GM12878 (cell line): ENCODE data around the gene CSTA. TPM values are rescaled to one million over a fixed set of nuclear protein-coding genes. Genes with fewer than 3 reads are reported as not detected.

Experiments used
- ATAC-seq: fragments of 200-7000 bp; cut with Tn5 transposase; 3 replicates; pipeline ENCODE4 v1.9.1; 2020; ENCODE audit warnings: mild to moderate bottlenecking, moderate library complexity
- BruUV-seq: library from RNA; stranded (reverse); fragments of 400-500 nt; replicated peaks from 2 replicates; lab custom pipeline; 2021; lab: Mats Ljungman, UMichigan
- CTCF ChIA-PET: fragments of 300-600 bp; sonication (Branson Sonifier 250); formaldehyde crosslinking; extraction: SDS; loops from one replicate; lab custom pipeline; 2021; ENCODE audit warnings: inconsistent platforms; lab: Yijun Ruan, JAX
- POLR2A ChIA-PET: fragments of 350-600 bp; formaldehyde crosslinking; extraction: SDS; loops from one replicate; lab custom pipeline; 2021; ENCODE audit warnings: inconsistent platforms; lab: Charles Lee
- RAD21 ChIA-PET: fragments of 300-600 bp; sonication (Branson Sonifier 250); formaldehyde crosslinking; loops from one replicate; lab custom pipeline; 2023; ENCODE audit warnings: antibody characterized with exemption; ENCODE audit not compliant: unreplicated experiment; lab: Charles Lee
- SMC1A ChIA-PET: fragments of 300-600 bp; sonication (Branson Sonifier 250); formaldehyde crosslinking; loops from one replicate; lab custom pipeline; 2023; ENCODE audit not compliant: unreplicated experiment, uncharacterized antibody; lab: Charles Lee
- DNase-seq: peaks from one replicate; pipeline ENCODE4 v3.0.0-alpha.2; 2011; ENCODE audit warnings: low read depth, low spot score
- FAIRE-seq: peaks from 3 replicates; lab custom pipeline; 2011; peaks lifted over from hg19 to GRCh38; lab: Jason Lieb, UNC
- H2AFZ ChIP-seq: 2 replicates; pipeline ENCODE4 v1.6.0; 2011; ENCODE audit warnings: low read depth, low read length, control low read depth; ENCODE audit not compliant: control insufficient read depth
- H3K27ac ChIP-seq: 2 replicates; pipeline ENCODE4 v1.5.1; 2011; ENCODE audit warnings: control low read depth; ENCODE audit not compliant: control insufficient read depth, insufficient read depth
- H3K27me3 ChIP-seq, 2 experiments: replicated peaks in 1 of 2; 2 replicates each; pipeline versions ENCODE4 v1.6.0 to v1.6.1; 2011; ENCODE audit warnings: low read length in 1 of 2; ENCODE audit not compliant: control insufficient read depth in 2 of 2, insufficient read depth in 2 of 2
- H3K36me3 ChIP-seq, 2 experiments: 2 replicates each; pipeline ENCODE4 v1.5.1; 2011; ENCODE audit warnings: low read length in 1 of 2; ENCODE audit not compliant: control insufficient read depth in 2 of 2, insufficient read depth in 2 of 2
- H3K4me1 ChIP-seq: 2 replicates; pipeline ENCODE4 v1.6.1; 2011; ENCODE audit warnings: mild to moderate bottlenecking, low read length, moderate library complexity, mixed read lengths; ENCODE audit not compliant: control insufficient read depth, insufficient read depth
- H3K4me2 ChIP-seq: 2 replicates; pipeline ENCODE4 v1.6.0; 2011; ENCODE audit warnings: control low read depth; ENCODE audit not compliant: control insufficient read depth, insufficient read depth
- H3K4me3 ChIP-seq: fragments of 200-600 bp; sonication (generic); 2 replicates; pipeline ENCODE4 v1.5.1; 2016
- H3K79me2 ChIP-seq: 2 replicates; pipeline ENCODE4 v1.6.0; 2011; ENCODE audit warnings: low read length; ENCODE audit not compliant: control insufficient read depth, insufficient read depth
- H3K9ac ChIP-seq: 2 replicates; pipeline ENCODE4 v1.8.0; 2011; ENCODE audit warnings: low read length, control low read depth, mixed read lengths; ENCODE audit not compliant: control insufficient read depth, insufficient read depth
- H3K9me3 ChIP-seq: replicated peaks from 3 replicates; pipeline ENCODE4 v1.5.1; 2011; ENCODE audit warnings: mild to moderate bottlenecking, low read length; ENCODE audit not compliant: control insufficient read depth, insufficient read depth
- H4K20me1 ChIP-seq: 2 replicates; pipeline ENCODE4 v1.6.0; 2011; ENCODE audit not compliant: control insufficient read depth, insufficient read depth
- BRCA1 ChIP-seq: IDR thresholded peaks from 2 replicates; pipeline ENCODE4 v1.6.1; 2011; ENCODE audit warnings: low read depth, low read length, improper control_type of control experiment
- GATAD2B ChIP-seq: fragments of 450-650 bp; conservative IDR thresholded peaks from 2 replicates; pipeline ENCODE4 v1.6.1; 2017; ENCODE audit warnings: low read depth, mild to moderate bottlenecking, moderate library complexity
- NFXL1 ChIP-seq: fragments of 450-650 bp; IDR thresholded peaks from 2 replicates; pipeline ENCODE4 v1.6.1; 2017; ENCODE audit warnings: antibody characterized with exemption, mild to moderate bottlenecking, borderline replicate concordance
- PRDM15 ChIP-seq: fragments of 450-650 bp; formaldehyde crosslinking; IDR thresholded peaks from 2 replicates; pipeline ENCODE4 v1.4.0; 2020; ENCODE audit warnings: mild to moderate bottlenecking, moderate library complexity
- RUNX3 ChIP-seq: IDR thresholded peaks from 2 replicates; pipeline ENCODE4 v1.6.1; 2012; ENCODE audit warnings: low read length, inconsistent platforms
- SMARCA5 ChIP-seq: fragments of 450-650 bp; IDR thresholded peaks from 2 replicates; pipeline ENCODE4 v1.6.1; 2017; ENCODE audit warnings: mild to moderate bottlenecking
- SP1 ChIP-seq: IDR thresholded peaks from one replicate; pipeline ENCODE4 v1.6.1; 2011; ENCODE audit warnings: low read depth, low read length
- WGBS: methylation state at CpG from one replicate; pipeline ENCODE4 v1.1.6; 2016; ENCODE audit warnings: low lambda C conversion rate; ENCODE audit not compliant: insufficient replicate concordance, insufficient coverage; ENCODE audit errors: missing lambda C conversion rate; 5-methylcytosine and 5-hydroxymethylcytosine counted together
- in situ Hi-C: fragments of 300-500 bp; cut with MboI; formaldehyde crosslinking; loops from 9 replicates; pipeline ENCODE4 v1.14.3; 2018; ENCODE audit warnings: mixed read lengths
- intact Hi-C: fragments of 100-400 bp; cut with micrococcal nuclease; formaldehyde crosslinking; loops from one replicate; pipeline ENCODE4 v1.14.2; 2022; ENCODE audit not compliant: unreplicated experiment
- polyA plus RNA-seq, 11 experiments: library from polyadenylated mRNA; depleted of rRNA in 4 of 11; unstranded in 6 of 11; stranded (reverse) in 5 of 11; fragments of >200 nt; fragmentation: Nextera tagmentation in 4 of 11; fragmentation: Illumina TruSeq in 1 of 11; extraction: Ambion mirVana in 4 of 11; extraction: Trizol in 1 of 11; gene quantifications; 1 replicate in 1 of 11; 2 replicates in 10 of 11; pipeline versions ENCODE4 v1.2.1 to v1.2.3, GENCODE V29; 2011 to 2016; ENCODE audit warnings: inconsistent platforms in 2 of 11, missing spikeins in 2 of 11, low read depth in 1 of 11
- total RNA-seq, 4 experiments: library from RNA; depleted of rRNA in 3 of 4; stranded (reverse); fragments of >200 nt in 3 of 4; fragmentation: Illumina TruSeq in 1 of 4; extraction: Trizol in 1 of 4; gene quantifications; 2 replicates each; pipeline versions ENCODE4 v1.2.1 to v1.2.3, GENCODE V29; 2013 to 2021
- TF ChIP-seq, protein P1 (sequence below): IDR thresholded peaks from 2 replicates; pipeline ENCODE4 v1.6.1; 2012; ENCODE audit warnings: low read length, inconsistent platforms
- TF ChIP-seq, protein P2 (sequence below): IDR thresholded peaks from 2 replicates; pipeline ENCODE4 v1.6.1; 2012; ENCODE audit warnings: improper control_type of control experiment, low read depth, low read length; ENCODE audit not compliant: insufficient replicate concordance

CSTA gene
- total and polyA plus RNA-seq, 10 of the 15 experiments (the other 5 are each of a cell fraction or from before 2014, with no cell fraction given): 1.8 to 6.7 (median 3.4) TPM

DNA sequence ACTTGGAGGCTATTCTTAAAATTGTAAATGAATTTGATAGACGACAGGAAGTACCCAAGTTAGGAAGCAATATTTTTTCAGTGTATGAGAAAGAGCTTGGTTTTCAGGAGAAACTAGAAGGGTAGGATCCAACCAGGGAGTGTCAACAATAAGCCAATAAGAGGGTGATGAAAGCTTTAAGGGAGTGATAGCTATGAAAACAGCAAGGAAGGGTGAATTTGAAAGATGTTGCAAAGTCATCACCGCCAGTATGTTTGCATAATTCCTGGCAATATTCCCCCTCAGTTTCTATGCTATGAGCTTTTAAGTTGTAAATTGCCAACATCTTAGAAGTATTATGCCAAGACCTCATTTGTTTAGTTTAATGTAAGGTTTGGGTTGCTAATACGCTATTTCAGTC lies 11.8 kb upstream of the CSTA start (continued):
- TF ChIP-seq, protein P1, sequence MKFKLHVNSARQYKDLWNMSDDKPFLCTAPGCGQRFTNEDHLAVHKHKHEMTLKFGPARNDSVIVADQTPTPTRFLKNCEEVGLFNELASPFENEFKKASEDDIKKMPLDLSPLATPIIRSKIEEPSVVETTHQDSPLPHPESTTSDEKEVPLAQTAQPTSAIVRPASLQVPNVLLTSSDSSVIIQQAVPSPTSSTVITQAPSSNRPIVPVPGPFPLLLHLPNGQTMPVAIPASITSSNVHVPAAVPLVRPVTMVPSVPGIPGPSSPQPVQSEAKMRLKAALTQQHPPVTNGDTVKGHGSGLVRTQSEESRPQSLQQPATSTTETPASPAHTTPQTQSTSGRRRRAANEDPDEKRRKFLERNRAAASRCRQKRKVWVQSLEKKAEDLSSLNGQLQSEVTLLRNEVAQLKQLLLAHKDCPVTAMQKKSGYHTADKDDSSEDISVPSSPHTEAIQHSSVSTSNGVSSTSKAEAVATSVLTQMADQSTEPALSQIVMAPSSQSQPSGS: no peak
- no peak for TF ChIP-seq NFXL1

GRCh38 chr3:122314228-122314876 lies 10.7 kb upstream of the CSTA start:
- H3K27ac ChIP-seq: no peak overlapping the region
- 17% methylated on average over 2 of the region's 2 CpGs for WGBS
- intact Hi-C loops (no loop called here), in situ Hi-C loops (no loop called here)
- BruUV-seq: no TSS peak
- H3K36me3 ChIP-seq: no peaks in the 10 kb centered on the region
- RAD21 ChIA-PET: interaction anchor here (2.2 kb wide), 1 partner anchor 8 kb away, joined by 6 read pairs; no protein-coding TSS in a partner anchor
- no peaks in the 10 kb centered on the region for H3K27me3 ChIP-seq
- H3K4me3 ChIP-seq: no peak overlapping the region
- H4K20me1 ChIP-seq: no peaks in the 10 kb centered on the region
- DNase-seq (no peak), ATAC-seq (no peak), FAIRE-seq (no peak)
- peaks cover 1% of the 10 kb centered on the region; the same call in 1 of the 3 replicates for H3K9me3 ChIP-seq
- POLR2A ChIA-PET: interaction anchor here (0.9 to 1.3 kb wide), 3 partner anchors 8 to 26 kb away, joined by 3 to 5 read pairs (median 3); no protein-coding TSS in a partner anchor
- no peaks in the 10 kb centered on the region for H3K4me1 ChIP-seq
- SMC1A ChIA-PET: interaction anchor here (1.1 to 2.1 kb wide), 7 partner anchors 7 to 59 kb away, joined by 3 to 9 read pairs (median 6); partner anchors contain the start of gene CSTA
- no peak overlapping the region for H3K4me2 ChIP-seq
- H2AFZ ChIP-seq: no peak overlapping the region
- no peaks in the 10 kb centered on the region for H3K79me2 ChIP-seq
- CTCF ChIA-PET: interaction anchor here (1.2 to 1.7 kb wide), 3 partner anchors 8 to 15 kb away, joined by 3 to 7 read pairs (median 6); no protein-coding TSS in a partner anchor
- no peak overlapping the region for H3K9ac ChIP-seq
- TF ChIP-seq, protein P1: no peak
- no peak for TF ChIP-seq BRCA1
- TF ChIP-seq SP1: no peak
- TF ChIP-seq, protein P2, sequence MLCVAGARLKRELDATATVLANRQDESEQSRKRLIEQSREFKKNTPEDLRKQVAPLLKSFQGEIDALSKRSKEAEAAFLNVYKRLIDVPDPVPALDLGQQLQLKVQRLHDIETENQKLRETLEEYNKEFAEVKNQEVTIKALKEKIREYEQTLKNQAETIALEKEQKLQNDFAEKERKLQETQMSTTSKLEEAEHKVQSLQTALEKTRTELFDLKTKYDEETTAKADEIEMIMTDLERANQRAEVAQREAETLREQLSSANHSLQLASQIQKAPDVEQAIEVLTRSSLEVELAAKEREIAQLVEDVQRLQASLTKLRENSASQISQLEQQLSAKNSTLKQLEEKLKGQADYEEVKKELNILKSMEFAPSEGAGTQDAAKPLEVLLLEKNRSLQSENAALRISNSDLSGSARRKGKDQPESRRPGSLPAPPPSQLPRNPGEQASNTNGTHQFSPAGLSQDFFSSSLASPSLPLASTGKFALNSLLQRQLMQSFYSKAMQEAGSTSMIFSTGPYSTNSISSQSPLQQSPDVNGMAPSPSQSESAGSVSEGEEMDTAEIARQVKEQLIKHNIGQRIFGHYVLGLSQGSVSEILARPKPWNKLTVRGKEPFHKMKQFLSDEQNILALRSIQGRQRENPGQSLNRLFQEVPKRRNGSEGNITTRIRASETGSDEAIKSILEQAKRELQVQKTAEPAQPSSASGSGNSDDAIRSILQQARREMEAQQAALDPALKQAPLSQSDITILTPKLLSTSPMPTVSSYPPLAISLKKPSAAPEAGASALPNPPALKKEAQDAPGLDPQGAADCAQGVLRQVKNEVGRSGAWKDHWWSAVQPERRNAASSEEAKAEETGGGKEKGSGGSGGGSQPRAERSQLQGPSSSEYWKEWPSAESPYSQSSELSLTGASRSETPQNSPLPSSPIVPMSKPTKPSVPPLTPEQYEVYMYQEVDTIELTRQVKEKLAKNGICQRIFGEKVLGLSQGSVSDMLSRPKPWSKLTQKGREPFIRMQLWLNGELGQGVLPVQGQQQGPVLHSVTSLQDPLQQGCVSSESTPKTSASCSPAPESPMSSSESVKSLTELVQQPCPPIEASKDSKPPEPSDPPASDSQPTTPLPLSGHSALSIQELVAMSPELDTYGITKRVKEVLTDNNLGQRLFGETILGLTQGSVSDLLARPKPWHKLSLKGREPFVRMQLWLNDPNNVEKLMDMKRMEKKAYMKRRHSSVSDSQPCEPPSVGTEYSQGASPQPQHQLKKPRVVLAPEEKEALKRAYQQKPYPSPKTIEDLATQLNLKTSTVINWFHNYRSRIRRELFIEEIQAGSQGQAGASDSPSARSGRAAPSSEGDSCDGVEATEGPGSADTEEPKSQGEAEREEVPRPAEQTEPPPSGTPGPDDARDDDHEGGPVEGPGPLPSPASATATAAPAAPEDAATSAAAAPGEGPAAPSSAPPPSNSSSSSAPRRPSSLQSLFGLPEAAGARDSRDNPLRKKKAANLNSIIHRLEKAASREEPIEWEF: no peak
- no peak for TF ChIP-seq SMARCA5
- no peak for TF ChIP-seq GATAD2B
- TF ChIP-seq PRDM15 (CRISPR knock-in tag): no peak
- no peak for TF ChIP-seq RUNX3
